IMR-90 (cell line): Measurements from ENCODE around the gene KANSL1L. TPM values are rescaled to one million over a fixed set of nuclear protein-coding genes. Genes with fewer than 3 reads are reported as not detected.

Source experiments
- ATAC-seq: fragments of 200-7000 bp; cut with Tn5 transposase; 2 replicates; pipeline ENCODE4 v1.9.1; 2020; ENCODE audit warnings: low read depth, mild to moderate bottlenecking, moderate library complexity
- BruUV-seq: library from RNA; stranded (reverse); fragments of 400-500 nt; replicated peaks from 2 replicates; lab custom pipeline; 2021; lab: Mats Ljungman, UMichigan
- CTCF ChIA-PET: fragments of 300-600 bp; formaldehyde crosslinking; extraction: SDS; loops from one replicate; lab custom pipeline; 2021; ENCODE audit warnings: antibody characterized with exemption; lab: Yijun Ruan, JAX
- POLR2A ChIA-PET: fragments of 300-600 bp; sonication (Branson Sonifier 250); formaldehyde crosslinking; loops from one replicate; lab custom pipeline; 2022; ENCODE audit warnings: antibody characterized with exemption; ENCODE audit not compliant: unreplicated experiment; lab: Charles Lee
- DNase-seq: peaks from one replicate; pipeline ENCODE4 v3.0.0; 2013
- H2AFZ ChIP-seq: replicated peaks from 2 replicates; pipeline ENCODE3; 2013; ENCODE audit warnings: low read length, mild to moderate bottlenecking; ENCODE audit not compliant: poor library complexity
- H2AK5ac ChIP-seq: 2 replicates; pipeline ENCODE4 v1.6.1; 2013; ENCODE audit warnings: low read depth, low read length, inconsistent platforms
- H2AK9ac ChIP-seq: replicated peaks from 2 replicates; pipeline ENCODE3; 2013; ENCODE audit warnings: mild to moderate bottlenecking, low read depth, low read length, moderate library complexity; ENCODE audit not compliant: poor library complexity
- H2BK120ac ChIP-seq: 2 replicates; pipeline ENCODE4 v1.6.1; 2013; ENCODE audit warnings: low read depth, low read length, inconsistent platforms
- H2BK15ac ChIP-seq: 3 replicates; pipeline ENCODE4 v1.6.1; 2013; ENCODE audit warnings: low read depth, low read length, inconsistent platforms
- H2BK20ac ChIP-seq: 2 replicates; pipeline ENCODE4 v1.6.1; 2013; ENCODE audit warnings: low read depth, mild to moderate bottlenecking, inconsistent platforms, low read length, moderate library complexity
- H2BK5ac ChIP-seq: 2 replicates; pipeline ENCODE4 v1.6.1; 2013; ENCODE audit warnings: mild to moderate bottlenecking, low read depth, low read length, inconsistent platforms; ENCODE audit not compliant: poor library complexity, severe bottlenecking
- H3K14ac ChIP-seq: replicated peaks from 2 replicates; pipeline ENCODE4 v1.6.1; 2013; ENCODE audit warnings: low read depth, low read length, inconsistent platforms
- H3K18ac ChIP-seq: 2 replicates; pipeline ENCODE4 v1.6.1; 2013; ENCODE audit warnings: low read depth, low read length, control low read depth
- H3K23ac ChIP-seq: 2 replicates; pipeline ENCODE4 v1.6.1; 2013; ENCODE audit warnings: low read depth, low read length, inconsistent platforms
- H3K27ac ChIP-seq: 2 replicates; pipeline ENCODE4 v1.5.1; 2013; ENCODE audit warnings: mild to moderate bottlenecking, control low read depth, low read length; ENCODE audit not compliant: insufficient read depth
- H3K27me3 ChIP-seq: 2 replicates; pipeline ENCODE4 v1.6.1; 2013; ENCODE audit warnings: low read length; ENCODE audit not compliant: control insufficient read depth, insufficient read depth
- H3K36me3 ChIP-seq: 2 replicates; pipeline ENCODE4 v1.6.1; 2013; ENCODE audit warnings: low read length, mixed read lengths; ENCODE audit not compliant: control insufficient read depth, insufficient read depth
- H3K4ac ChIP-seq: 2 replicates; pipeline ENCODE4 v1.6.1; 2013; ENCODE audit warnings: low read depth, low read length, inconsistent platforms
- H3K4me1 ChIP-seq: 2 replicates; pipeline ENCODE4 v1.6.1; 2013; ENCODE audit warnings: low read length, mixed read lengths; ENCODE audit not compliant: control insufficient read depth, insufficient read depth
- H3K4me2 ChIP-seq: 2 replicates; pipeline ENCODE4 v1.6.1; 2013; ENCODE audit warnings: low read depth, mild to moderate bottlenecking, control low read depth, low read length, moderate library complexity
- H3K4me3 ChIP-seq: 2 replicates; pipeline ENCODE4 v1.5.1; 2013; ENCODE audit warnings: low read depth, mild to moderate bottlenecking, control low read depth, low read length, moderate library complexity; ENCODE audit not compliant: insufficient read depth
- H3K56ac ChIP-seq: 2 replicates; pipeline ENCODE4 v1.6.1; 2013; ENCODE audit warnings: low read length, inconsistent platforms; ENCODE audit not compliant: insufficient read depth; ENCODE audit errors: extremely low read depth
- H3K79me1 ChIP-seq, 2 experiments: 2 replicates each; pipeline ENCODE4 v1.6.1; 2013; ENCODE audit warnings: low read length in 2 of 2, inconsistent platforms in 1 of 2, low read depth in 1 of 2
- H3K9ac ChIP-seq: 2 replicates; pipeline ENCODE4 v1.6.1; 2013; ENCODE audit warnings: low read depth, low read length, control low read depth
- H3K9me1 ChIP-seq: 2 replicates; pipeline ENCODE4 v1.6.1; 2013; ENCODE audit warnings: low read length, inconsistent platforms; ENCODE audit not compliant: insufficient read depth
- H3K9me3 ChIP-seq: 2 replicates; pipeline ENCODE4 v1.6.1; 2013; ENCODE audit warnings: low read length; ENCODE audit not compliant: control insufficient read depth, insufficient read depth
- H4K20me1 ChIP-seq: 2 replicates; pipeline ENCODE4 v1.6.1; 2013; ENCODE audit warnings: low read length, inconsistent platforms; ENCODE audit not compliant: insufficient read depth
- H4K5ac ChIP-seq: 2 replicates; pipeline ENCODE4 v1.6.1; 2013; ENCODE audit warnings: mild to moderate bottlenecking, low read depth, low read length, control low read depth
- H4K8ac ChIP-seq, 2 experiments: 2 replicates each; pipeline ENCODE4 v1.6.1; 2013; ENCODE audit warnings: low read depth in 2 of 2, low read length in 2 of 2, control low read depth in 1 of 2, inconsistent platforms in 1 of 2
- H4K91ac ChIP-seq: 2 replicates; pipeline ENCODE4 v1.6.1; 2013; ENCODE audit warnings: low read depth, low read length, inconsistent platforms; ENCODE audit not compliant: insufficient read depth
- BHLHE40 ChIP-seq: fragments of 150-350 bp; IDR thresholded peaks from 2 replicates; pipeline ENCODE4 v1.6.1; 2016; ENCODE audit warnings: mild to moderate bottlenecking, low read depth, low read length
- CEBPB ChIP-seq: IDR thresholded peaks from 2 replicates; pipeline ENCODE4 v1.6.1; 2012; ENCODE audit warnings: low read depth, low read length, improper control_type of control experiment
- CHD1 ChIP-seq: IDR thresholded peaks from 2 replicates; pipeline ENCODE4 v1.6.1; 2012; ENCODE audit warnings: low read depth, low read length, improper control_type of control experiment
- FOS ChIP-seq: fragments of 150-350 bp; IDR thresholded peaks from 2 replicates; pipeline ENCODE4 v1.6.1; 2016; ENCODE audit warnings: low read depth, low read length
- MAFK ChIP-seq: IDR thresholded peaks from 2 replicates; pipeline ENCODE4 v1.6.1; 2012; ENCODE audit warnings: low read depth, low read length, improper control_type of control experiment
- MXI1 ChIP-seq: IDR thresholded peaks from 2 replicates; pipeline ENCODE4 v1.6.1; 2012; ENCODE audit warnings: low read depth, mild to moderate bottlenecking, low read length, moderate library complexity, borderline replicate concordance
- NFE2L2 ChIP-seq: fragments of 150-350 bp; IDR thresholded peaks from 2 replicates; pipeline ENCODE4 v1.6.1; 2016; ENCODE audit warnings: low read depth, mild to moderate bottlenecking, low read length
- POLR2A ChIP-seq: IDR thresholded peaks from 2 replicates; pipeline ENCODE4 v1.6.1; 2012; ENCODE audit warnings: mild to moderate bottlenecking, low read depth, low read length
- RAD21 ChIP-seq: IDR thresholded peaks from 2 replicates; pipeline ENCODE4 v1.6.1; 2012; ENCODE audit warnings: low read length, improper control_type of control experiment
- RCOR1 ChIP-seq: IDR thresholded peaks from 2 replicates; pipeline ENCODE4 v1.6.1; 2012; ENCODE audit warnings: mild to moderate bottlenecking, low read length, improper control_type of control experiment; ENCODE audit not compliant: insufficient replicate concordance
- RFX5 ChIP-seq: IDR thresholded peaks from 2 replicates; pipeline ENCODE4 v1.8.0; 2012; ENCODE audit warnings: low read depth, mild to moderate bottlenecking, low read length, moderate library complexity
- SMC3 ChIP-seq: fragments of 150-350 bp; IDR thresholded peaks from 2 replicates; pipeline ENCODE4 v1.6.1; 2016; ENCODE audit warnings: low read depth, mild to moderate bottlenecking, antibody characterized with exemption, low read length, moderate library complexity
- WGBS, 2 experiments: methylation state at CpG; one replicate each; pipeline versions ENCODE4 v1.1.5 to v1.1.7; 2013; ENCODE audit warnings: missing lambda C conversion rate in 2 of 2; ENCODE audit not compliant: insufficient read length in 1 of 2; ENCODE audit errors: extremely low coverage in 2 of 2; 5-methylcytosine and 5-hydroxymethylcytosine counted together
- dilution Hi-C: fragments of 300-500 bp; cut with HindIII; formaldehyde crosslinking; loops from one replicate; pipeline ENCODE4 v1.14.3; 2018; ENCODE audit warnings: low sequenced_read_pairs; ENCODE audit not compliant: unreplicated experiment
- in situ Hi-C: fragments of 300-500 bp; cut with MboI; formaldehyde crosslinking; loops from 3 replicates; pipeline ENCODE4 v1.14.3; 2019; ENCODE audit warnings: low sequenced_read_pairs, inconsistent platforms, mixed read lengths
- intact Hi-C: fragments of 100-400 bp; cut with micrococcal nuclease; formaldehyde crosslinking; loops from 2 replicates; pipeline ENCODE4 v1.10.0; 2022
- polyA plus RNA-seq, 3 experiments: library from polyadenylated mRNA; depleted of rRNA; stranded (reverse); fragments of >200 nt; gene quantifications; 2 replicates each; pipeline ENCODE4 v1.2.3, GENCODE V29; 2012; ENCODE audit warnings: low replicate concordance in 1 of 3
- total RNA-seq: library from RNA; depleted of rRNA; stranded (reverse); fragments of >200 nt; gene quantifications from 2 replicates; pipeline ENCODE4 v1.2.3, GENCODE V29; 2012
- TF ChIP-seq, protein P1 (sequence below): conservative IDR thresholded peaks from 2 replicates; pipeline ENCODE4 v1.5.1; 2012; ENCODE audit warnings: mild to moderate bottlenecking, low read depth, low read length, improper control_type of control experiment
- TF ChIP-seq, protein P2 (sequence below): fragments of 150-350 bp; IDR thresholded peaks from 2 replicates; pipeline ENCODE4 v1.6.1; 2017; ENCODE audit warnings: mild to moderate bottlenecking, antibody characterized with exemption, low read length, low read depth
- TF ChIP-seq, protein P3 (sequence below): fragments of 150-350 bp; IDR thresholded peaks from 2 replicates; pipeline ENCODE4 v1.6.1; 2016; ENCODE audit warnings: low read depth, mild to moderate bottlenecking, low read length, moderate library complexity, borderline replicate concordance

Gene KANSL1L
- total and polyA plus RNA-seq, 2 of the 4 experiments (the other 2 are of a cell fraction): 3.1 to 7.2 TPM

GRCh38 chr2:210162466-210163124 is 8.6 kb downstream of the KANSL1L start:
- Histone ChIP-seq H3K4me1 (no peaks in the 10 kb centered on the region), H3K18ac (no peak overlapping the region), H3K79me1 (peaks cover 6 to 12% of the 10 kb centered on the region in 2 experiments), H3K36me3 (no peaks in the 10 kb centered on the region), H2BK120ac (no peak overlapping the region), H2AFZ (no peak overlapping the region), H2BK5ac (no peak overlapping the region), H2AK9ac (no peak overlapping the region), H3K4me3 (no peak overlapping the region), H3K4ac (no peak overlapping the region), H4K20me1 (no peaks in the 10 kb centered on the region), H2BK20ac (no peak overlapping the region), H3K9me3 (no peaks in the 10 kb centered on the region), H3K23ac (no peak overlapping the region), H3K27ac (no peak overlapping the region), H4K91ac (no peak overlapping the region), H4K5ac (no peak overlapping the region), H3K27me3 (no peaks in the 10 kb centered on the region), H3K9me1 (no peaks in the 10 kb centered on the region), H3K56ac (no peak overlapping the region), H2BK15ac (no peak overlapping the region), H4K8ac (no peak overlapping the region), H2AK5ac (no peak overlapping the region), H3K4me2 (no peak overlapping the region), H3K14ac (no peak overlapping the region), H3K9ac (no peak overlapping the region)
- intact Hi-C loops: no loop called here
- CTCF ChIA-PET: interaction anchor here (0.7 to 1.1 kb wide), 2 partner anchors 230 to 341 kb away, joined by 3 read pairs; no protein-coding TSS in a partner anchor
- POLR2A ChIA-PET: no interaction called here
- TF ChIP-seq, protein P1, sequence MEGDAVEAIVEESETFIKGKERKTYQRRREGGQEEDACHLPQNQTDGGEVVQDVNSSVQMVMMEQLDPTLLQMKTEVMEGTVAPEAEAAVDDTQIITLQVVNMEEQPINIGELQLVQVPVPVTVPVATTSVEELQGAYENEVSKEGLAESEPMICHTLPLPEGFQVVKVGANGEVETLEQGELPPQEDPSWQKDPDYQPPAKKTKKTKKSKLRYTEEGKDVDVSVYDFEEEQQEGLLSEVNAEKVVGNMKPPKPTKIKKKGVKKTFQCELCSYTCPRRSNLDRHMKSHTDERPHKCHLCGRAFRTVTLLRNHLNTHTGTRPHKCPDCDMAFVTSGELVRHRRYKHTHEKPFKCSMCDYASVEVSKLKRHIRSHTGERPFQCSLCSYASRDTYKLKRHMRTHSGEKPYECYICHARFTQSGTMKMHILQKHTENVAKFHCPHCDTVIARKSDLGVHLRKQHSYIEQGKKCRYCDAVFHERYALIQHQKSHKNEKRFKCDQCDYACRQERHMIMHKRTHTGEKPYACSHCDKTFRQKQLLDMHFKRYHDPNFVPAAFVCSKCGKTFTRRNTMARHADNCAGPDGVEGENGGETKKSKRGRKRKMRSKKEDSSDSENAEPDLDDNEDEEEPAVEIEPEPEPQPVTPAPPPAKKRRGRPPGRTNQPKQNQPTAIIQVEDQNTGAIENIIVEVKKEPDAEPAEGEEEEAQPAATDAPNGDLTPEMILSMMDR: no peak
- TF ChIP-seq RFX5: no peak
- no peak for TF ChIP-seq BHLHE40
- no peak for TF ChIP-seq RCOR1
- TF ChIP-seq CHD1: no peak
- TF ChIP-seq, protein P2, sequence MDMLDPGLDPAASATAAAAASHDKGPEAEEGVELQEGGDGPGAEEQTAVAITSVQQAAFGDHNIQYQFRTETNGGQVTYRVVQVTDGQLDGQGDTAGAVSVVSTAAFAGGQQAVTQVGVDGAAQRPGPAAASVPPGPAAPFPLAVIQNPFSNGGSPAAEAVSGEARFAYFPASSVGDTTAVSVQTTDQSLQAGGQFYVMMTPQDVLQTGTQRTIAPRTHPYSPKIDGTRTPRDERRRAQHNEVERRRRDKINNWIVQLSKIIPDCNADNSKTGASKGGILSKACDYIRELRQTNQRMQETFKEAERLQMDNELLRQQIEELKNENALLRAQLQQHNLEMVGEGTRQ: no peak
- TF ChIP-seq FOS: no peak
- TF ChIP-seq NFE2L2: no peak
- no peak for TF ChIP-seq SMC3
- TF ChIP-seq MAFK: no peak
- TF ChIP-seq, protein P3, sequence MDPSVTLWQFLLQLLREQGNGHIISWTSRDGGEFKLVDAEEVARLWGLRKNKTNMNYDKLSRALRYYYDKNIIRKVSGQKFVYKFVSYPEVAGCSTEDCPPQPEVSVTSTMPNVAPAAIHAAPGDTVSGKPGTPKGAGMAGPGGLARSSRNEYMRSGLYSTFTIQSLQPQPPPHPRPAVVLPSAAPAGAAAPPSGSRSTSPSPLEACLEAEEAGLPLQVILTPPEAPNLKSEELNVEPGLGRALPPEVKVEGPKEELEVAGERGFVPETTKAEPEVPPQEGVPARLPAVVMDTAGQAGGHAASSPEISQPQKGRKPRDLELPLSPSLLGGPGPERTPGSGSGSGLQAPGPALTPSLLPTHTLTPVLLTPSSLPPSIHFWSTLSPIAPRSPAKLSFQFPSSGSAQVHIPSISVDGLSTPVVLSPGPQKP: no peak
- TF ChIP-seq MXI1: no peak
- no peak for TF ChIP-seq POLR2A
- no peak for TF ChIP-seq RAD21
- no peak for TF ChIP-seq CEBPB
- BruUV-seq: no TSS peak
- no peak for ATAC-seq
- dilution Hi-C loops: no loop called here
- in situ Hi-C loops: no loop called here
- 40% methylated on average over 2 of the region's 6 CpGs; no CpG with 5 or more reads in 1 of the 2 experiments for WGBS, 2 experiments
- DNase-seq: no peak
